Left ventricle myocardium superior (tissue), 1 donor: Measurements from ENCODE around the gene DCK. TPM values are rescaled to one million over a fixed set of nuclear protein-coding genes. Genes with fewer than 3 reads are reported as not detected.
"Not testable (repeated sequence)": the region's sequence is repeated elsewhere in the genome, so short reads cannot be mapped to it uniquely, and the experiment has no call there.

Experiments
- ATAC-seq: fragments of 200-7000 bp; cut with Tn5 transposase; one replicate; pipeline ENCODE4 v1.9.1; 2020; ENCODE audit warnings: mild to moderate bottlenecking, moderate library complexity
- DNase-seq: peaks from one replicate; pipeline ENCODE4 v3.0.0-alpha.2; 2020
- intact Hi-C: fragments of 100-400 bp; cut with micrococcal nuclease; formaldehyde crosslinking; loops from one replicate; pipeline ENCODE4 v1.11.0; 2022
- total RNA-seq: library from RNA; stranded (reverse); fragmentation: NEBNext Ultra II Directional; extraction: Animal tissue kit (Norgen Biotek cat#: 25700); gene quantifications from one replicate; pipeline ENCODE4 v1.2.1, GENCODE V29; 2021
- donor health status: DM: no; HTN: yes; CAD: no; lungs with severe emphysema.

Gene DCK
- total RNA-seq, 1 donor from 2014 or later = 6.6 TPM

DNA sequence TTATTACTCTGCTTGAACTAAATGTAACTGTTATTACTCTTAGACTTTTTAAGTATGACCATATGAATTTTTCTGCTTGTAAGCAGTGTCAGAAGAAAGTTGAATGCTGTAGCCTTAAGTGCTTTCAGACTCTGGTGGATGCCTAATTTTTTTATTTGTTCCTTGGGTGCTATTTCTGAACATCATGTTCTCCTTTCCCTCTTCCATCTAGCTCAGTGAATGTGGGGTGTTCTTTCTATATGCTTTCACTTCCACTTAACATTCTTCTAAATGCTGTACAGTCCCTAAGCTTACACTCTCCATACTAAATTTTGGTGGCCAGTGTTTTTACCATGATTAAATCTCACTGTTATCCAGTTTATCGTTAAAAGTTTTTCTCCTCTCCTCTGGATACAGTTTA lies 3.6 kb downstream of the DCK start:
- DNase-seq (no peak), ATAC-seq (no peak)
- intact Hi-C loops = no loop called here

- DNase-seq (no peak), ATAC-seq (no peak)
- intact Hi-C loops = no loop called here
Observed at GRCh38 chr4:70997546-70997945, 4.1 kb downstream of the DCK start.

DNA sequence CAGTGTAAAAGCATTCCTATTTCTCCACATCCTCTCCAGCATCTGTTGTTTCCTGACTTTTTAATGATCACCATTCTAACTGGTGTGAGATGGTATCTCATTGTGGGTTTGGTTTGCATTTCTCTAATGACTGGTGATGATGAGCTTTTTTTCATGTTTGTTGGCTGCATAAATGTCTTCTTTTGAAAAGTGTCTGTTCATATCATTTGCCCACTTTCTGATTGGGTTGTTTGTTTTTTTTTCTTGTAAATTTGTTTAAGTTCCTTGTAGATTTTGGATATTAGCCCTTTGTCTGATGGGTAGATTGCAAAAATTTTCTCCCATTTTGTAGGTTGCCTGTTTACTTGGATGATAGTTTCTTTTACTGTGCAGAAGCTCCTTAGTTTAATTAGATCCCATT lies 6.2 kb downstream of the DCK start:
- intact Hi-C loops, DNase-seq, ATAC-seq: not testable (repeated sequence)

- DNase-seq, ATAC-seq, intact Hi-C loops: not testable (repeated sequence)
Observed at GRCh38 chr4:71001363-71001762, 7.9 kb downstream of the DCK start.

GRCh38 chr4:71004281-71004851 lies 10.9 kb downstream of the DCK start:
- DNase-seq (no peak), ATAC-seq (no peak)
- intact Hi-C loops = no loop called here

GRCh38 chr4:71005025-71005424 lies 11.6 kb downstream of the DCK start:
- ATAC-seq, intact Hi-C loops, DNase-seq: not testable (repeated sequence)

- DNase-seq (no peak), ATAC-seq (no peak)
- intact Hi-C loops = no loop called here
Observed at GRCh38 chr4:71006203-71006907, 12.9 kb downstream of the DCK start.

DNA sequence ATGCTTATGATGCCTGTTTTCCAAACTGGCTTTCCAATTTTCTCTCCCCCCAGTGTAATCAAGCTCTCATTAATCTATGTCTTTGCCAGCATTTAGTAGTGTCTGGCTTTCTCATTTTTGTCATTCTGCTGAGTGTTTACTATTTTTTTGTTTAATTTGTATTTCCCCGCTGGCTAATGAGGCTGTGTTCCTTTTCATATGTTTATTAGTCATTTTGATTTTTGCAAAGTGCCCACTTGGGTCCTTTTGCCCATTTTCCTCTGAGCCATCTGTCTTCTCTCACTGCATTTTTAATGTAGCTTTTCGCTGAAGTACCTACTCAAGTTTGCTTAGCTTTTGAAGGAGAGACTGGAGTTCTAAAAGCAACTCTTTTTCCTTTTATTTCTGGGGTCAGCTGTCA lies 14.7 kb downstream of the DCK start:
- DNase-seq = no peak
- intact Hi-C loops = no loop called here
- no peak for ATAC-seq

DNA sequence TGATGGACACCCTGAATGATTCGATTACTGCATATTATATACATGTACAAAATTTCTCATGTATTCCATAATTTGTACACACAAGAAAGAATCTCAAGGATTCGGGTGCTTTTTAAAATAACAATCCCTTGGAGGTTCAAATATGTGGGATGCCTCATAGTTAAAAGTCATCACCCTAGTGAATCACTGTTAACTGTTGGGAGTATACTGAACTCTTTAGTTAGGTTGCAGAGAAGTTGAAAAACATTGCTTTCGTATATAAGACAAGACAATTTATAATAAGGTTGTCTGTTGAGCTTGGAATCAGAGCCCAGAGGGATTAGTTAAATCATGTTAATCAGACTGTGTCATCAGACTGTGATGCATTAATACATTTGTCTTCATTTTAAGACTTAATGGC lies 15.6 kb downstream of the DCK start:
- intact Hi-C loops = no loop called here
- DNase-seq (no peak), ATAC-seq (no peak)

DNA sequence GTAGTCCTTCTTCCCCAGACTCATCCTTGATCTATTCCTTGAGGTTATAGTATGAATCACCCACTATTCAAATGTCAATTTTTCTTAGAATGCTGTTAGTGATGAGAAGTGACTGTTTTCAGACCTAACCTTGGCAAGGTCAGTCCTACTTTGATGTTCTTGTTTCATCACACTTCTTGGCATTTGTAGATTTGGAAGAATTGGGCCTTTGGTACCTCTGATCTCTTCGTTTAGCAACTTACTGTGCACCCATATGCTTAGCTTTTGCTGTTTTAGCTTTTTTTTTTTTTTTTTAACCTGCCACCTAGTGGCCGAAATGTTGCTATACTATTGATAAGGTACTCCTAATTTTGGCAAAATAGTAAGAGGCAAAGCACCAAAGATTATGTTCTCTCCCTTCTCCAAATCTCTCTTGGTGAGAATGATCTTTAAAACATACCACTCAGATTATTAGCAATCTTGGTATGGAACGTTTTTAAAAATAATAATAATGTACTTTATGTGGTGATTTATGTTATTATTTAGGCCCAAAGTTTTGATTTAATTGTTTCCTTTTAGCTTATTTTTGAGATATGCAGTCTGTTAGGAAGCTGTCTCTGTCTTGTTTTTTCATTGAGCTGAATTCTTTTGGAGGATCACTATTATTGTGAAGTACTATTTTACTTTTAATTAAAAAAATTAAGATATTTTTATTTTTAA lies 16.6 kb downstream of the DCK start:
- ATAC-seq = peak; percentile 47
- intact Hi-C loops = no loop called here
- no peak for DNase-seq

GRCh38 chr4:71011451-71011850 lies 18.0 kb downstream of the DCK start:
- DNase-seq (no peak), ATAC-seq (no peak)
- intact Hi-C loops = no loop called here

GRCh38 chr4:71017391-71017790 lies 23.9 kb downstream of the DCK start:
- DNase-seq, ATAC-seq, intact Hi-C loops: not testable (repeated sequence)

DNA sequence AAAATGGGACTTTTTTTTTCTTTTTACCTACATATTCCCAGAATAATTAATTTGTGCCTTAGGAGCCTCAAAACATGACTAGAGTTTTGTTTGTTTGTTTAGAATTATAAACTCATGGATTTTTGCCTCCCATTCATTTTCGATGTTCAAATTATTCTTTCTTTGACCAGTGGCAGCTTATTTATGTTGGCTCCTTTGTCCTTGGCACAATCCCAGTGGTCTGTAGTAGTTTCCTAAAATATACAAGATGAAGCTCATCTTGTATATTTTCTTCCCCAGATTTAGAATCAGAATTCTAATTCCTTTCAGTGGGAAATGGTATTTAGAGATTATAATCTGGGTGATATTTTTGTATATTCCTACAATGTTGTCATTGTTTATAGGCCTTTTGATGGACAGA lies 27.2 kb downstream of the DCK start:
- intact Hi-C loops = no loop called here
- ATAC-seq (no peak), DNase-seq (no peak)

- intact Hi-C loops = no loop called here
- ATAC-seq (no peak), DNase-seq (no peak)
Observed at GRCh38 chr4:71025654-71026053, 32.2 kb downstream of the DCK start.

DNA sequence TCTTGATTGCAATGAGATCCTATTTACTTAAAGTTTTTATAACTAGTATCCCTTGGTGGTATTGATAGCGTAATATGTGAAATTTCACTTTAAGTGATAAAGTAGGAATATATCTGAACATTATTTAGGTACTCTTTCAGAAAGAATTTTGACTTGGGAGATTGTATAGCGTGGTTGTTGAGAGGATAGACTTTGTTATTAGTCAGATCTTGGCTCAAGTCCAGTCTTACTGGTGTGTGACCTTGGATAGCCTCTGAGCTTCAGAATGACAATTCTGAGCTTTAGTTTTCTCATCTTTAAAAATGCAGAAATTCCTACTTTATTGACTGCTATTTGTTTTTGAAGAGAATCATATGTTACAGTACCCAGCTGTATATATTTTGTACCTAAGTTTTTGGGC lies 32.6 kb downstream of the DCK start:
- intact Hi-C loops = no loop called here
- no peak for DNase-seq
- peak; percentile 78 for ATAC-seq

GRCh38 chr4:71027611-71028010 lies 34.2 kb downstream of the DCK start:
- intact Hi-C loops = no loop called here
- DNase-seq (no peak), ATAC-seq (no peak)

- no peak for DNase-seq
- intact Hi-C loops = no loop called here
- no peak for ATAC-seq
Observed at GRCh38 chr4:71029504-71029903, 36.1 kb downstream of the DCK start.

GRCh38 chr4:71032106-71032505 lies 38.7 kb downstream of the DCK start:
- intact Hi-C loops, DNase-seq, ATAC-seq: not testable (repeated sequence)

DNA sequence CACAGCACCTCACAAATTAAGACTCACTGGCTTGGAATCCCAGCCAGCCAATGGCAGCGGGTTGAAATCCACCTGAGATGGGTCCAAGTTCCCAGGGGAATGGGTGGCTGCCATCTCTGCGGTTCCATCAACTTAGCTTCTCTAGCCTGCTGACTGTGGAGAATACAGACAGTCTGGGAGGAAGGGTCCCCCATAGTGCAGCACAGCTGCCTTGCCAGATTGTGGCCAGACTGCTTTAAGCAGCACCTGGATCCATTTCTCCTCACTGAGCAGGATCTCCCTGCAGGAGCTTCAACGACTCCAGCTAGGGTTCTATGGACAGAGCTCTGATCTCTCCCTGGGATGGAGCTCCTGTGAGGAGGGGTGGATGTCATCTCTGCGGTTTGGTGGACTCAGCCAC lies 51.8 kb downstream of the DCK start:
- DNase-seq (no peak), ATAC-seq (no peak)
- intact Hi-C loops = no loop called here

- intact Hi-C loops = no loop called here
- no peak for ATAC-seq
- DNase-seq = no peak
Observed at GRCh38 chr4:71049395-71049794, 55.9 kb downstream of the DCK start.

DNA sequence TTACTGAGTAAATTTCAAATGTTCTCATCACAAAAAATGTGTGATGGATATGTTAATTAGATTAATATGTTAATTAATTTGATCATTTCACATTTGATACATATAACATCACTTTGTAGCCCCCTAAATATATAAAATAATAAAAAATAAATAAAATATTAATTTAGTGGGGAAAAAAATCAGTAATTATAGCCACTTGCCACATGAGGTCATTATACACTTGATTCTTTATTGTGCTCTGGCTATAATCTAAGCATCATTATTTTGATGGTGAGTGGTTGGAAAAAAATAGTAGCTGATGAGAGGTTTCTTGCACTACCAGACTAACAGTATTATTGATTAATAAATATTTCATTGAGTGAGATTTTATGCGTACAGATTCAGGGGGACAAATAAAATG lies 57.4 kb downstream of the DCK start:
- ATAC-seq = no peak
- intact Hi-C loops = no loop called here

More for the DNA sequence above, 57.4 kb downstream of the DCK start:
- DNase-seq = no peak
